GM20431 (cell line): ENCODE data around the gene ZRANB2.

Experiments used
- in situ Hi-C: fragments of 300-500 bp; cut with MseI, MboI; formaldehyde crosslinking; loops from one replicate; pipeline ENCODE4 v1.15.0; 2020; ENCODE audit warnings: low sequenced_read_pairs; ENCODE audit not compliant: unreplicated experiment

The ZRANB2 gene

DNA sequence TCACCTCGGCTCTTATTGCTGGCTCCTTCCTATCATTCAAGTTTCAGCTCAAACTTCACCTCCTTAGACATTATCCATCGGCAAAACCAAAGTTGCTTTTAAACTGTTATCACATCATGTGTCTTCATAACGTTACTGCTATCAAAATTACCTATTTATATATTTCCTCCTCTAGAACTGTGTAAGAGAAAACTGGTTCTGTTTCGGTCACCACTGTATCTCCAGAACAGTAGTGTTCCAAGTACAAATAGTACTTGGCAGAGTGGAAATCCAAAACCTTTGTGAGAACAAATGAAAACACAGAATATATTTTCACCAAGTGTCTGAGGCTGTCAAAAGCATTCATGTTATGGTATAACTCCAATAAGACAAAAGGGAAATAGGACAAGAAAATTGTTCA lies 9.1 kb downstream of the ZRANB2 start:
- in situ Hi-C loops, result no loop called here

DNA sequence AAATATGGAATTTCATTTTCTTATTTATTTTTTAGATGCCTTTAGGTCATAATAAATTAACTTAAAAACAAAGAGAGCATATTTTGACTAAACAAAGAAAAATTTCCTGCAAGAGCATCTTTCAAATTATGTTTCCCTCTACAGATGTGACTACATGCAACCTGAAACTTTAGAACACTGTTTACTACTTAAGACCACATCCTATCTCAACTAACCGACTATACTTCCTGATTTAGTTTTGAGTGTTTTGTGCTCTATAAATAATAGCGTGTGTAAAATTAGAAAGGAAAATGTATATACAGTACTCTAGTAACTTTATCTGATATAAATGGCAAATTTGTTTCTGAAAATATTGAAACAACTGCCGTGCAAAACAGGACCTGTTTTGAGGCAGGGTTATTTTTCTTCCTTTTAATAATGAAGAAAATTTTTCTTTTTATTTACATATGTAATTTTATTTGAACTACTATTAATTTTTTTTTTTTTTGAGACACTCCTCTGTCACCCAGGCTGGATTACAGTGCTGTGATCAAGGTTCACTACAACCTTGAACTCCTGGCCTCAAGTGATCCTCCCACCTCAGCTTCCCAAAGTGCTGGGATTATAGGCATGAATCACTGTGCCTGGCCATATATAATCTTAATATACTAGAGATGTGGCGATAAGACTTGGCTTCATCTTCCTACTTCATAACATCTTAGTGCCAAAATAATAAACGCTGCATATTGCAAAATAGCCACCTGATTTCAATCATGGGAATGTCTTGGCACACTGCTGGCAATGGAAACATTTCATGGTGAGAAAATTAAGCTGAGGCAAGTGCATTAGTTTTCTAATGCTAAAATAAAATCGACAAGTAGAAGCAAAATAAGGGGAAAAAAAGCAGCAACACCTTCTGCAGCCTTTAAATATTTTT lies 12.3 kb downstream of the ZRANB2 start:
- in situ Hi-C loops, result no loop called here

DNA sequence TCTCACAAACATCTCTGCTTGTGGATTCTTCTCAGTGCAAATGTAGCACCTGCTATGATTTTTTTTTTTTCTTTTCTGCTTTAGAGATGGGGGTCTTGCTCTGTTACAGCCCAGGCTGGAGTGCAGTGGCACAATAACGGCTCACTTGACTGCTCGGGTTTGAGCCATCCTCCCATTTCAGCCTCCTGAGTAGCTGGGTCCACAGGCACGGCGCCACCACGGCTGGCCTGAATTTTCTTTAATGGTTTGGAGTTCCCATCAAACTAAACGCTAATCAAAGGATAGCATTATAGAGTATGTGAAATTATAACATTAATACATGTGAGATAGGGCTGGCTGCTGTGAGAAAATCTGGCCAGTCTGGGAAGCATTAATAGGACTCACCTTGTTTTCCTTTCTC lies 26.0 kb downstream of the ZRANB2 start:
- in situ Hi-C loops, result no loop called here

DNA sequence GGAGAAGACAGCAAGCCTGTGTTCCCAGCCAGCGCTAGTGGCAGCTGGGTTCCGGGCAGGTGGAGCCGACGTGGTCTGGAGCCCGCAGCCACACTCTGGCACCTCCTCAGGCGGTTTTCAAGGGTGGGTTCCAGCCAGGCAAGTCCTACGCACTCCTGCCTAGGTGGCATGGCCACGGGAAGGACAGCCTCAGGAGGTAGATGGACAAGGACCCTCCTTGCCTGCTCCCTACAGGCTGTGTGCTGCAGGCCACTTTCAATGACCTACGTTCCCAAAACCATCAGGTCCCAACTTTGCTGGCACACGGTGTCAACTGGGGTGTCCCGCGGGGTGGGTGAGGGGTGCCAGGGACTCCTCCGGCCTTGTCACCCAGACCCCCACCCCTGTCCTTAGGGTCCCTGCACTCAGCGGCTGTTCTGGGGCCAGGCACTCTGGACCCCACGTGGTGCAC lies 26.5 kb downstream of the ZRANB2 start:
- in situ Hi-C loops, result no loop called here

DNA sequence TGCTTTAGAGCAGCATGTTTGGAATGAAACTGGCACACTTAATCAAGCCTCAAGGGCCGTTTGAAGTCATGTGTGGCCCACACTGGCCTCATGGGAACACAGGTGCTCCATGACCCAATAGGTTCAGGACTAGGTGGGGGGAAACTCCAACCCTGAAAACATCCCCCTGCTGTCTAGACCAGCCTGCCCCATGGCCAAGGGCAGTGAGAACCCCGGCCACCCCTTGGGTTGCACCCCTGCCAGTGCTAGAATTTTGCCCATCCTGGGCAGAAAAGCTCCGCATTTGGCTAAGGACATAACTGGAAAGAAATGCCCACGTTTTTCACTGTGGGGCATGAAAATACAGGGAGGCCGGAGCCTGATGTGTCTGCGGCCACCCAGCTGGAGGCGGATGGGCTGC lies 27.1 kb downstream of the ZRANB2 start:
- in situ Hi-C loops, result no loop called here

DNA sequence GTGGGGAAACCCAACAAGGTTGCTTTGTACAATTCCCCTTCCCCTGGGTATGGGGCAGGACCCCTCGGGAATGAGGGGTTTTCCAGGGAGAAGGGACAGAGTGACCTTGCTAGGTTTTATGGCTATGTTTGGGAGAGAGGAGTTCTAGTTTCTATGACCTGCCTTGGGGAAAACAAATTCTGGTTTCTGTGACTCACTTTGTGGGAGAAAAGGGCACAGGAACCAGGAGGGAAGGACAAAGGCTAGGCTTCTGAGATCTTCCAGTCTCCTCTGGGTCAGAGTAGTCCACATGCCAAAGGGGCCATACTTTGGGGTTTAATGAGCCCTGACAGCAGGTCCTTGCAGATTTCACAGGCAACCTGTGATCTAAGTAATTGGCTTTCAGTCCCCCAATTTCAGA lies 27.7 kb downstream of the ZRANB2 start:
- in situ Hi-C loops, result no loop called here

DNA sequence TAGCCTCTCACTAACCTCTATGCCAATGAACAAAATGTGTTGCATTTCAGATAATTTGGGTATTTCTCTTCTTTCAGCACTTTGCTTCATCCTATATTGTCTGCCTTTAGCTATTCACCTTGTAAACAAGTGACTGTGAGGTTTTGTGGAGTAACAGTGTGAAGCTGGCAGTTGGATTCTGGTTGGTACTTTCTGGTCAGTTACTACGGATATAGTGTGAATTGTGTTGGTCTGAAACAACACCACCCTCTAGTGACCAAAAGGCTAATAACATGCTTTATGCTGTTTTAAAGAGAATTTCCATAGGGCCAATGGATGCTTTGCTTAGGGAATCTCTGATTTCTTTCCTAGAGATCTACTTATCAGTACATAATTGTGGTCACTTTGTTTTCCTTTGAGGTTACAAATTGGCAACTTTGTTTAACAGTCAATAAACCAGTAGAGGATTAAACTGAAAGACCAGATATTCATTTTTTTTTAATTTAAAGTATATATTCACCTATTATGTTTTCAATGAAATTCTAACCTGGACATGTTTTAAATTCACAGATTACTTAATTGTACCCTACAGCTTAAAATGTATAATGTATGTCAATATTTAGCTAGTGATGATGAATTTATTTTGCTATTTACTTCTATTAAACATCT lies 30.8 kb downstream of the ZRANB2 start:
- in situ Hi-C loops, result loop anchor here (25.0 kb wide), 2 partner anchors 363 to 513 kb away; no protein-coding TSS in a partner anchor

DNA sequence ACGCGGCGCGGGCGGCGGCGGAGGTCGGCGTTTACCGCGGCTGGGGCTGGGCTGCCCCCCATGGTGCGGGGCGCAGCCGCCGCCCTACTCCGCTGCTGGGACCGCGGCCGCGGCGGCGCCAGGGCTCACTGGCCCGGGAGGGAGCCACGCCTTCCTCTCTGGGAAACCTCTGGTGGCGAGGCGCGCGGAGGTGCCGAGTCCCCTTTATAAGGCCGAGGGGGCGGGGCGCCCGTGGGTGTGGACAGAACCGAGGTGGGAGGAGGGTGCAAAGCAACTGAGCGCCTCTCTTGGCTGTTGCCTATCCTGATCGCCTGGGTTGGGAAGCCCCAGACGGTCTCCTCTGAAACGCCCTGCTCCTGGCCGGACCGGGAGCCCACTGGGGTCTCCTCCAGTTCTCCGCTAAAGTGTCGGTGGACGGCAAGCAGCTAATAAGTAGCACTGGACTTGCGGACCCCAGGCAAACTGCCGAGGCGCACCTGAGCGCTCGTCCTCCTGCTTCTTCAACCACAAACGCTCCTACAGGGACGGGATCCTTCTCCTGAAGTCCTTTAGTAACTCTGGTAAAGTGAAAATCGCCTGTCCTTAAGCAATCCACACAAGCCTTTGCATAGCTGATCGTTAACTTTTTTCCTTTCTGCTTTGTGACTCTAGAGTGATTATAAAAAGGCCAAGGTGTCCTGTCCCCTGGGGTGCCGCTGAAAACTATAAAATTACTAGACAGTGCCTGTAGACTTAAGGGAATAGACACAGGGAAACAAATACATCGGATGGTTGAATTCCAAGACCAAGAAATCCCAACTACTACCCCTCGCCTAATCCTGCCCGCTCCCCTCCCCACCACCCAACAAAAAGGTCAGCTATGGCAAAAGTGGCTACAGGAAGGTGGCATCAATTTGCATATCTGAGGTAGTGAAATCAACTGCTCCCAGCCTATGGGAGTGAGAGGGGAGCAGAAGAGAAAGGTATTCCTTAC lies 32.9 kb downstream of the ZRANB2 start, which contains the start of gene PTGER3:
TSS of gene PTGER3 (minus strand) at position 182 of the 973 bp plus-strand sequence. CDS start 239 bp downstream, outside the sequence.
- in situ Hi-C loops, result loop anchor here (25.0 kb wide), 2 partner anchors 361 to 511 kb away; no protein-coding TSS in a partner anchor

DNA sequence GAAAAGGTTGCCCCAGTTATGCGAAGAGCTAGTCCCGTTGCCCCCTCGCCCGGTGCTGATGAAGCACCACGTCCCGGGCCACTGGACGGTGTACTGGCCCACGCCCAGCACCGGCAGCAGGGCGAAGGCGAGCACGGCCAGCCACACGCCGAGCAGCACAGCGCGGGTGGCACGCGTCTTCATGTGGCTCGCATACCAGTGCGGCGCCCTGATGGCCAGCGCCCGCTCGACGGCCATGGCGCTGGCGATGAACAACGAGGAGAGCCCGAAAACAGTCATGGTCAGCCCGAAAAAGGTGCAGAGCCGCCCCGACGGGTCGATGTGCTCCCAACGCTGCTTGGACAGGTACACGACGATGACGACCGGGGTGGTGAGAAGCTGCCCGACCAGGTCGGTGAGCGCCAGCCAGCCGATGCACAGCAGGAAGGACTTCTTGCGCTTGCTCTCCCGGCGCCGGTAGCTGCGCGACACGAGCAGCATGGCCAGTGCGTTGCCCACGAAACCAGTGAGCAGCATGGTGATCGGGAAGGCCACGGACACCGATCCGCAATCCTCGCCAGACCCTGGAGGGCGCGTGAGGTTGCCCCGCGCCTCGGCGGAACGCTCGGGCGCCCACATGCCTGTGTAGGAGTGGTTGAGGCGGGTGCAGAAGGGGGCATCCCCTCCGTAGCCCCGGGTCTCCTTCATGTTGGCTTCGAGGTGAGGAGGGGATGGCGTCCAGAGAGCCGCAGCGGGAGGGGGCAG lies 33.8 kb downstream of the ZRANB2 start:
- in situ Hi-C loops, result loop anchor here (25.0 kb wide), 2 partner anchors 360 to 510 kb away; no protein-coding TSS in a partner anchor

DNA sequence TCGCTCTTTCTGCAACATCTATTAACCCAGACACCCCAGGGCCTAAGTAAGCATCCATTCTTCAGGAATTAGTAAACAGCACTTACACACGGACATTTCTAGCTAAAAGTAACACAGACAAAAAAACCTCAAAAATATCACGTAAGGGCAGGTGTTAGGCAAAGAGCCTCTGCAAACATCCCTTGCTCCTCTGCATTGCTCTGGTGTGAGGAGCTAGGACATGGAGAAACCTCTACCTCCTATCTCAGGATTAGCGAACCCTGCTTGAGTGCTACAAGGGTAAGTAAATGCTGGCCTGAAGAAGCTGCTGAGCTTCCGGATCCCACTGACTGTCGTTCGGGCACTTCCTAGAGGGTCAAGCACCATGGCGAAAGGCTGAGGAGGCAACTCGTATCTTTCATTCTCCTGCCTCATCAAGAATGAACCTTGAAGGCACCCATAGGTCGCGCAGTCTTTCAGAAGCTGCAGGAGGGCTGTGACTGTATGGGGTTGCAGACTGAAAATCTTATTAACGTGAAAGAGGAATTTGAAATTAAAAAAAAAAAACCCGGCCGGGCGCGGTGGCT lies 35.3 kb downstream of the ZRANB2 start:
- in situ Hi-C loops, result loop anchor here (25.0 kb wide), 2 partner anchors 358 to 508 kb away; no protein-coding TSS in a partner anchor

DNA sequence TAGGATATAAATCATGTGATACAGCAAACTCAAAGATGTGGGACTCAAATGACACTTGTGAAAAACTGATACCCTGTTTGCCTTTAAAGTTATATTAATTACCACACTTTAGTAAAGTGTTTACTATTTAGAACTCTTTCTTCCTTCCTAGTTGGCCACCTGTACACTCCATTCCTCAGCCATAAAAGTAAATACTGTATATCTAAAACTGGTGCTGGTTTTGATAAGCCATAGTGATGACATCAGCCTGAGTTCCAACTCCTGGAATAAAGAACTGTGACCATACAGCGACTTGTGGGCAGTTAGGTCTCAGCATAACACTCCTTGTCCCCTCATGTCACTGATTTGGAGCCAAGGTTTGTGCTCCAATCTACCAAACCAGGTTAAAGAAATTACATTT lies 36.0 kb downstream of the ZRANB2 start:
- in situ Hi-C loops, result loop anchor here (25.0 kb wide), 2 partner anchors 358 to 508 kb away; no protein-coding TSS in a partner anchor

DNA sequence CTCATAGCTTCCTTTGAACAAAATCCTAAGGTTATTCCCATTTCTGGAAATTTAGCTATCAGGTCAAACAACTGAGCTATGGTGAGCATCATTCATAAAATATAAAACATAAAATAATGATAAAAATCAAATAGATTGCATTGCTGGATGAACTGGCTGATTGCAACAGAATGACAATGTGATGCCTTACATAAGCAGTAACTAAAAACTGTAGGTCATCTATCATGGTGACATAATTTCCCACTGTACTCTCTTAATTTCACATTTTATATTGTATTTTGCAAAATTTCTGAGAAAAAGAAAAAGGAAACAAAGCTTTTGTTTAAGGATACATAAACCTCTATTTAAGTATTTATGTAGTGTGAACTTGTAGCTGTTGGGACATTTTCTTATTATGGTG lies 37.8 kb downstream of the ZRANB2 start:
- in situ Hi-C loops, result loop anchor here (25.0 kb wide), 2 partner anchors 356 to 506 kb away; no protein-coding TSS in a partner anchor

DNA sequence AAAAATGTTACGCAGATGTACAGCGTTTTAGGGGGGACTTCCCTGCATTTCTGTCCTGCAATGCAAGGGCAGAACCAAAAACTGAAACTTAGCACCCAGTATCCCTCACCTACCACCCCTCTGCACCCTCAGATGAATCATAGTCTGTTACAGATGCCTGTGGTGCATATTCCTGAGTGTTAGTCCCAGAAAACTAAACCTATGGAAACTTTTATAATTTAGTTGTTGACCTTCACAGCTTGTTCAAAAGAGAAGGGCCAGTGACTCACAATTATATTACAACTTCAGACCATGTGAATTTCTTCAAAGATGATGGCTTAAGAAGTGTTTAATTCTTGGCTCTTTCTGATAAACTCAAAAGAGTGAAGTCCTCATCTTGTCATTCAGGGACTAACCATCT lies 39.0 kb downstream of the ZRANB2 start:
- in situ Hi-C loops, result loop anchor here (25.0 kb wide), 2 partner anchors 355 to 505 kb away; no protein-coding TSS in a partner anchor

DNA sequence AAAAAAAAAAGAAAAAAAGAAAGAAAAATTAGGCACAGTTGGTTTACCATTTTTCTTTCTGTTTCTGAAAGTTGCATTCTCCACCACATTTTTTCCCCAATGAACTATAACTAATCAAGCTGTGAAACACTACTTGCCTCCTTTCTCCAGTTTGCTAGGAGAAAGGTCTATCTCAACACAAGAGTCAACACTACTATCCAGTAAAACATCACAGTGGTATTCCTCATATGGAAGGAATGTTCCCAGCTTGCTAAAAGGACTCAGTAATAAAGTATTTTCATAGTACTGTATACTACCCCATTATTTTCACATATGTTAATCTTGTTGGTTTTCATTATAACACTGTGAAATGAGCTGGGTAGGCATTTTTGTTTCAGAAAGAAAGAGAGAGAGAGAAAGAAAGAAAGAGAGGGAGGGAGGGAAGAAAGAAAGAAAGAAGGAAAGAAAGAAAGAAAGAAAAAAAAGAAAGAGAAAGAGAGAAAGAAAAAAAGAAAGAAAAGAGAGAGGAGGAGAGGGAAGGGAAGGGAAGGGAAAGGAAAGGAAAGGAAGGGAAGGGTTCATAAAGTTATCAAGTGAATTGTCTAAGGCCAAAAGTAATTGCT lies 41.1 kb downstream of the ZRANB2 start:
- in situ Hi-C loops, result loop anchor here (25.0 kb wide), 2 partner anchors 352 to 502 kb away; no protein-coding TSS in a partner anchor

DNA sequence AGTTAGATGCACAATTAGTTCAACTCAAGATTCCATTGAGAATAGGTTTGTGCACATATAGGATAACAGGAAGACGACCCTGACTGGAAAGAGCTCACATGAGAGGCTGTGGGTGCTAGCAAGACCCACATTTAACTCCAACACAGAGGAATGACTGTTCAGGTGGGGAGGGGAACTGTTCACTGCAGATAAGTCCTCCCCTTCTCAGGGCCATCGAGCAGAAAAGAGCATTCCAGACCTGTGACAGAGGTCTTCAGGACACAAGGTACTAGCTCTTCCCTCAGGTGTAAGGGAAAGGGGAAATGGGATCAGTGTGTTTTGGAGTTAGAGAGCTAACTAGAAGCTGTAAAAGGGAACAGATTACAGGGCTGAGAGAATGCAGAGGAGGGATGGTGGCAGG lies 41.9 kb downstream of the ZRANB2 start:
- in situ Hi-C loops, result loop anchor here (25.0 kb wide), 2 partner anchors 352 to 502 kb away; no protein-coding TSS in a partner anchor

DNA sequence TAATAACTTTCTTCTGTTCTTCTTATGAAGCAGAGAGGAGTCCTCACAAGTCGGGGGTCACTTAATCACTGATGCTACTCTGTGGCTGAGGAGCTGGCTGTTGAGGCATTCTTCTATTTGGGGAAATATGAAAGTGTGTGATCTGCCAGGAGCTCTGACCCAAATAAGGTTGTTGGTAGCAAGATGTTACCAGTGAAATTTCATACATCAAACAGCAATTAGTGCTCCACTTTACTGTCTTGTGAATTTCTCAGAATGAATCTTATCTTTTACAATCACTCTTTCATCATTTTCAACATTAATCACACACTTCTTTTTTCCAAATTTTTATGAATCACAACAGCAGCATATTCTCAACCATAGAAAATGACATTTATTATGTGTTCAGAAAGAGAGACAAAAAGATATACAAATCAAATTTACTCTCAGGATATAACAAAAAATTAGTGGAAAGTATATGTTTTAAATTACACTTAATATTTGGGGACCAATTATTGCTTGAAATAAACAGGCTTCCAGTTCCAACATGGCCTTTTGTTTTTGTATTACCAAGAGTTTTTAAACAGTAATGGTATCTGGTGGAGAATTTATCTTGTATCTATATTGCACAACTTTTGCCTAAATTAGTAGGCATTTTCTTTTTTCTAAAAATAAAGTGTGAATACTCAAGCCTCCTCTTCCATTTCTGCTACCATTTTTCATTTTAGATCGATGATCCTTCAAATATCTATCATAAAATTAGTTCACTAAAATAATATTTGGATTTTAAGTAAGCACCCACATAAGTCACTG lies 42.8 kb downstream of the ZRANB2 start:
- in situ Hi-C loops, result loop anchor here (25.0 kb wide), 2 partner anchors 351 to 501 kb away; no protein-coding TSS in a partner anchor

DNA sequence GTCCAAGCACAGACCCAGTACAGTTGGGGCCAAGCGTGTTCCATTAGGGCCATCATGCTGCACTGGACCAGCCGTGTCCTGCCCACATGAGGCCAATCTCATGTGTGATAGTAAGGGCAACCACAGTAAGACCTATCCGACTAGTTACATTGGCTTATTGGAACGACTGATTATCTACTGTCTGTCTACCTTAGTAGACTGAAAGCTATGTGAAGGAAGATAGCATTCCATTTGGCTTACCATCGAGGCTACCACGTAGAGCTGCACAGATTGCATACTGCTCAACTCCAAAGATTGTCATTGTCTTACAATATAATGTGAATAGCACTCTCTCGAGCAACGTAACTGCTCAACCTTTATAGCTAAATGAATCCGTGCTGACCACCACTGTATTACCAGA lies 43.8 kb downstream of the ZRANB2 start:
- in situ Hi-C loops, result loop anchor here (25.0 kb wide), 2 partner anchors 350 to 500 kb away; no protein-coding TSS in a partner anchor
